HG03064 (cell line): Measurements from ENCODE around the gene BANF1.

Source experiments
- ATAC-seq: cut with Tn5 transposase; IDR thresholded peaks from one replicate; pipeline ENCODE4 v1.9.1; 2021; ENCODE audit warnings: low read depth; ENCODE audit not compliant: unreplicated experiment

The BANF1 gene

GRCh38 chr11:65977621-65978390 is 24.5 kb upstream of the BANF1 start:
- ATAC-seq: no peak

GRCh38 chr11:65978391-65979238 is 23.7 kb upstream of the BANF1 start:
- no peak for ATAC-seq

GRCh38 chr11:65979261-65979759 is 23.0 kb upstream of the BANF1 start:
- ATAC-seq: no peak

- ATAC-seq: no peak
These were observed 21.1 kb upstream of the BANF1 start for GRCh38 chr11:65981101-65981740.

GRCh38 chr11:65981972-65982823 is 20.1 kb upstream of the BANF1 start:
- ATAC-seq: no peak

GRCh38 chr11:65982824-65983588 is 19.3 kb upstream of the BANF1 start:
- ATAC-seq: no peak

- ATAC-seq: no peak
These were observed 18.7 kb upstream of the BANF1 start for GRCh38 chr11:65983589-65983987.

GRCh38 chr11:65987336-65987735 is 15.0 kb upstream of the BANF1 start:
- no peak for ATAC-seq

GRCh38 chr11:65988791-65989592 is 13.3 kb upstream of the BANF1 start:
- peak; percentile 95 for ATAC-seq

GRCh38 chr11:65992056-65992455 is 10.2 kb upstream of the BANF1 start:
- ATAC-seq: no peak

GRCh38 chr11:65997286-65997685 is 5.0 kb upstream of the BANF1 start:
- no peak for ATAC-seq

GRCh38 chr11:66002648-66003225 is 434 bp downstream of the BANF1 start:
- peak; percentile 41 for ATAC-seq

- ATAC-seq: no peak
These were observed 988 bp downstream of the BANF1 start for GRCh38 chr11:66003291-66003690.

- ATAC-seq: no peak
These were observed 1.9 kb downstream of the BANF1 start for GRCh38 chr11:66004186-66004585.

GRCh38 chr11:66006134-66006890 is 4.0 kb downstream of the BANF1 start:
- ATAC-seq: no peak

- no peak for ATAC-seq
These were observed 4.5 kb downstream of the BANF1 start for GRCh38 chr11:66006891-66007176.

GRCh38 chr11:66007201-66007634 is 4.9 kb downstream of the BANF1 start:
- no peak for ATAC-seq

- ATAC-seq: no peak
These were observed 5.8 kb downstream of the BANF1 start for GRCh38 chr11:66008095-66008467.
